Gastroesophageal sphincter (tissue), 3 donors: ENCODE data around the gene SLC23A2.

Experiments
- EP300 ChIP-seq: sonication (generic); formaldehyde crosslinking; IDR thresholded peaks from one replicate; pipeline ENCODE4 v1.6.1; 2017; ENCODE audit warnings: antibody characterized with exemption, mild to moderate bottlenecking
- POLR2A ChIP-seq, 2 donors: fragments of 450-650 bp; IDR thresholded peaks; one replicate each; pipeline ENCODE4 v1.6.1; 2017; ENCODE audit warnings: antibody characterized with exemption in 2 of 2, mild to moderate bottlenecking in 2 of 2, moderate library complexity in 1 of 2
- POLR2AphosphoS5 ChIP-seq: sonication (generic); formaldehyde crosslinking; IDR thresholded peaks from one replicate; pipeline ENCODE4 v1.6.1; 2017; ENCODE audit warnings: antibody characterized with exemption
- TF ChIP-seq, protein P1 (sequence below), 4 experiments: fragments of 200-600 bp in 2 of 4; fragments of 450-650 bp in 2 of 4; sonication (generic) in 1 of 4; IDR thresholded peaks; one replicate each; pipeline ENCODE4 v1.5.1; 2017 to 2019; ENCODE audit warnings: antibody characterized with exemption in 4 of 4, mild to moderate bottlenecking in 2 of 4, moderate library complexity in 2 of 4

DNA sequence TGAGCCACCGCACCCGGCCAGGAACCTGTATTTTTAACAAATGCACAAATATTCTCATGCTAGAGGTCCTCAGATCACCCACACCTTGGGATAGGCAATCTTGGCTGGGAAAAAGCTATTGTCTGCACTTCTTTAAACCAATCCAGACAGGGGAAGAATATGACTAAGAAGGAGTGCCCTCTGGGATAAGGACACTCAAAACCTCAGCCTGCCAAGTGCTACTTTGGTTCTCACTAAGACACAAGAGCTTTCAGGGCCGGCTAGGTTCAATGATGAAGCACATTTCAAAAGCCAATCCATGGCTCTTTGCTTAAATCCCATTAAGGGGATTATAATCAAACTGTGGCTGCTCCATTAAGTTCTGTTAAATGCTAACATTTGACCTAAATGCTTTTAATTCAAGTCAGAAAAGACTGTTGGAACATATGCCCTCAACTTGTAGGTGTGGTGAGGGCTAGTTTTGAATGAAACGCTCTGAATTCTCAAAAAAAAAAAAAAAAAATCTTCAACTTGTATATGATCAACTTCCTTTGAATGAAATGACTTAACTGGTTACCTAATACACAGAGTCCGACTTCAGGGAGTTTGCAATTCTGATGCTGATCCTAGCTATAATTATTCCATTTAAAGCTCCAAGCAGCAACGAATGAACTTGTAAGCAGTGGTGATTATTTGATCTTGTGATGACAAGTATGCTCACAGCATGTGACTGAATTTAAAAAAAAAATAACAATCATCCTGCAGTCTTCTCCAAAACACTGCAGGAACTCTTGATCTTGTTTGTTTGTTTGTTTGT is 56.6 kb downstream of the SLC23A2 start:
- TF ChIP-seq, protein P1, sequence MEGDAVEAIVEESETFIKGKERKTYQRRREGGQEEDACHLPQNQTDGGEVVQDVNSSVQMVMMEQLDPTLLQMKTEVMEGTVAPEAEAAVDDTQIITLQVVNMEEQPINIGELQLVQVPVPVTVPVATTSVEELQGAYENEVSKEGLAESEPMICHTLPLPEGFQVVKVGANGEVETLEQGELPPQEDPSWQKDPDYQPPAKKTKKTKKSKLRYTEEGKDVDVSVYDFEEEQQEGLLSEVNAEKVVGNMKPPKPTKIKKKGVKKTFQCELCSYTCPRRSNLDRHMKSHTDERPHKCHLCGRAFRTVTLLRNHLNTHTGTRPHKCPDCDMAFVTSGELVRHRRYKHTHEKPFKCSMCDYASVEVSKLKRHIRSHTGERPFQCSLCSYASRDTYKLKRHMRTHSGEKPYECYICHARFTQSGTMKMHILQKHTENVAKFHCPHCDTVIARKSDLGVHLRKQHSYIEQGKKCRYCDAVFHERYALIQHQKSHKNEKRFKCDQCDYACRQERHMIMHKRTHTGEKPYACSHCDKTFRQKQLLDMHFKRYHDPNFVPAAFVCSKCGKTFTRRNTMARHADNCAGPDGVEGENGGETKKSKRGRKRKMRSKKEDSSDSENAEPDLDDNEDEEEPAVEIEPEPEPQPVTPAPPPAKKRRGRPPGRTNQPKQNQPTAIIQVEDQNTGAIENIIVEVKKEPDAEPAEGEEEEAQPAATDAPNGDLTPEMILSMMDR (IDR thresholded peaks at IDR 0.05) = no peak
- TF ChIP-seq POLR2A (IDR thresholded peaks at IDR 0.05) (no peak), EP300 (no peak), POLR2AphosphoS5 (no peak)
